ENCODE measurements around the gene RNF25.

GRCh38 chr2:218703341-218703740, 31.5 kb upstream of the RNF25 start:
- TF ChIP-seq POLR2A (IDR thresholded peaks at IDR 0.05) (no peak), CTCF (IDR thresholded peaks at IDR 0.05) (no peak)

Data from uterus (tissue), 2 donors.